T-helper 1 cell treated with Interleukin-12 subunit alpha and Interleukin-12 subunit beta and Interleukin-4 antibody, amounts not matched to agents 30 μg/mL and 1 μg/mL, for 36 hours (primary cell): ENCODE measurements around the gene NUMA1.

Experiments
- H3K27ac Mint-ChIP-seq: one replicate; pipeline ENCODE4 v1.8.0; 2021; ENCODE audit warnings: mild to moderate bottlenecking, mixed read lengths
- H3K27me3 Mint-ChIP-seq: one replicate; pipeline ENCODE4 v1.8.0; 2021; ENCODE audit warnings: low read depth, mixed read lengths
- H3K36me3 Mint-ChIP-seq: one replicate; pipeline ENCODE4 v1.8.0; 2021; ENCODE audit warnings: low read depth, mixed read lengths
- H3K4me1 Mint-ChIP-seq: one replicate; pipeline ENCODE4 v1.8.0; 2021; ENCODE audit warnings: low read depth, mixed read lengths
- H3K4me3 Mint-ChIP-seq: one replicate; pipeline ENCODE4 v1.8.0; 2021; ENCODE audit warnings: mild to moderate bottlenecking, moderate library complexity, mixed read lengths
- H3K9me3 Mint-ChIP-seq: one replicate; pipeline ENCODE4 v1.8.0; 2021; ENCODE audit warnings: mixed read lengths

NUMA1 gene

GRCh38 chr11:72083414-72083813 is 3.1 kb upstream of the NUMA1 start:
- Mint-ChIP-seq H3K27ac (peak overlapping the region; percentile 8), H3K27me3 (no peaks in the 10 kb centered on the region), H3K4me3 (no peak overlapping the region), H3K36me3 (peaks cover 10% of the 10 kb centered on the region), H3K4me1 (peaks cover 33% of the 10 kb centered on the region), H3K9me3 (no peaks in the 10 kb centered on the region)

- peak overlapping the region; percentile 95 for H3K4me3 Mint-ChIP-seq
- no peaks in the 10 kb centered on the region for H3K9me3 Mint-ChIP-seq
- peaks cover 11% of the 10 kb centered on the region for H3K36me3 Mint-ChIP-seq
- peak overlapping the region; percentile 93 for H3K27ac Mint-ChIP-seq
- peaks cover 41% of the 10 kb centered on the region for H3K4me1 Mint-ChIP-seq
- no peaks in the 10 kb centered on the region for H3K27me3 Mint-ChIP-seq
Observed at GRCh38 chr11:72081821-72082453, 1.6 kb upstream of the NUMA1 start.

GRCh38 chr11:72081184-72081644 is 872 bp upstream of the NUMA1 start:
- peaks cover 12% of the 10 kb centered on the region for H3K36me3 Mint-ChIP-seq
- H3K27me3 Mint-ChIP-seq: no peaks in the 10 kb centered on the region
- H3K9me3 Mint-ChIP-seq: no peaks in the 10 kb centered on the region
- H3K4me1 Mint-ChIP-seq: peaks cover 42% of the 10 kb centered on the region
- H3K27ac Mint-ChIP-seq: peak overlapping the region; percentile 93
- peak overlapping the region; percentile 95 for H3K4me3 Mint-ChIP-seq

GRCh38 chr11:72079819-72080325 is 470 bp downstream of the NUMA1 start:
- Mint-ChIP-seq H3K9me3 (no peaks in the 10 kb centered on the region), H3K4me1 (peaks cover 48% of the 10 kb centered on the region), H3K4me3 (peak overlapping the region; percentile 95), H3K27me3 (no peaks in the 10 kb centered on the region), H3K36me3 (peaks cover 15% of the 10 kb centered on the region), H3K27ac (peak overlapping the region; percentile 93)

GRCh38 chr11:72078477-72078876 is 1.9 kb downstream of the NUMA1 start:
- Mint-ChIP-seq H3K27me3 (no peaks in the 10 kb centered on the region), H3K27ac (peak overlapping the region; percentile 27), H3K4me3 (peak overlapping the region; percentile 75), H3K9me3 (no peaks in the 10 kb centered on the region), H3K4me1 (peaks cover 48% of the 10 kb centered on the region), H3K36me3 (peaks cover 15% of the 10 kb centered on the region)

- Mint-ChIP-seq H3K4me3 (no peak overlapping the region), H3K27me3 (no peaks in the 10 kb centered on the region), H3K36me3 (peaks cover 14% of the 10 kb centered on the region), H3K9me3 (no peaks in the 10 kb centered on the region), H3K4me1 (peaks cover 51% of the 10 kb centered on the region), H3K27ac (no peak overlapping the region)
Observed at GRCh38 chr11:72075756-72076155, 4.6 kb downstream of the NUMA1 start.

- Mint-ChIP-seq H3K27me3 (no peaks in the 10 kb centered on the region), H3K4me3 (no peak overlapping the region), H3K9me3 (no peaks in the 10 kb centered on the region), H3K27ac (peak overlapping the region; percentile 49), H3K4me1 (peaks cover 51% of the 10 kb centered on the region), H3K36me3 (peaks cover 13% of the 10 kb centered on the region)
Observed at GRCh38 chr11:72075109-72075508, 5.2 kb downstream of the NUMA1 start.

GRCh38 chr11:72072348-72072747 is 8.0 kb downstream of the NUMA1 start:
- peaks cover 28% of the 10 kb centered on the region for H3K36me3 Mint-ChIP-seq
- peaks cover 53% of the 10 kb centered on the region for H3K4me1 Mint-ChIP-seq
- H3K27me3 Mint-ChIP-seq: no peaks in the 10 kb centered on the region
- no peaks in the 10 kb centered on the region for H3K9me3 Mint-ChIP-seq
- H3K27ac Mint-ChIP-seq: no peak overlapping the region
- no peak overlapping the region for H3K4me3 Mint-ChIP-seq

- H3K9me3 Mint-ChIP-seq: no peaks in the 10 kb centered on the region
- H3K4me1 Mint-ChIP-seq: peaks cover 50% of the 10 kb centered on the region
- H3K27ac Mint-ChIP-seq: peak overlapping the region; percentile 11
- no peak overlapping the region for H3K4me3 Mint-ChIP-seq
- H3K36me3 Mint-ChIP-seq: peaks cover 26% of the 10 kb centered on the region
- H3K27me3 Mint-ChIP-seq: no peaks in the 10 kb centered on the region
Observed at GRCh38 chr11:72070491-72070890, 9.9 kb downstream of the NUMA1 start.

GRCh38 chr11:72069787-72070251 is 10.5 kb downstream of the NUMA1 start:
- Mint-ChIP-seq H3K4me1 (peaks cover 45% of the 10 kb centered on the region), H3K9me3 (no peaks in the 10 kb centered on the region), H3K27me3 (no peaks in the 10 kb centered on the region), H3K36me3 (peaks cover 23% of the 10 kb centered on the region), H3K4me3 (no peak overlapping the region), H3K27ac (peak overlapping the region; percentile 75)

GRCh38 chr11:72069200-72069599 is 11.1 kb downstream of the NUMA1 start:
- Mint-ChIP-seq H3K9me3 (no peaks in the 10 kb centered on the region), H3K4me1 (peaks cover 45% of the 10 kb centered on the region), H3K27ac (peak overlapping the region; percentile 75), H3K36me3 (peaks cover 23% of the 10 kb centered on the region), H3K4me3 (no peak overlapping the region), H3K27me3 (no peaks in the 10 kb centered on the region)

GRCh38 chr11:72067676-72068075 is 12.7 kb downstream of the NUMA1 start:
- Mint-ChIP-seq H3K27ac (no peak overlapping the region), H3K27me3 (no peaks in the 10 kb centered on the region), H3K4me1 (peaks cover 40% of the 10 kb centered on the region), H3K36me3 (peaks cover 27% of the 10 kb centered on the region), H3K4me3 (no peak overlapping the region), H3K9me3 (no peaks in the 10 kb centered on the region)

- Mint-ChIP-seq H3K27me3 (no peaks in the 10 kb centered on the region), H3K4me1 (peaks cover 37% of the 10 kb centered on the region), H3K36me3 (peaks cover 27% of the 10 kb centered on the region), H3K4me3 (no peak overlapping the region), H3K27ac (no peak overlapping the region), H3K9me3 (no peaks in the 10 kb centered on the region)
Observed at GRCh38 chr11:72067266-72067665, 13.1 kb downstream of the NUMA1 start.

- H3K27ac Mint-ChIP-seq: no peak overlapping the region
- H3K36me3 Mint-ChIP-seq: peaks cover 29% of the 10 kb centered on the region
- no peaks in the 10 kb centered on the region for H3K9me3 Mint-ChIP-seq
- H3K27me3 Mint-ChIP-seq: no peaks in the 10 kb centered on the region
- no peak overlapping the region for H3K4me3 Mint-ChIP-seq
- H3K4me1 Mint-ChIP-seq: peaks cover 33% of the 10 kb centered on the region
Observed at GRCh38 chr11:72066855-72067254, 13.5 kb downstream of the NUMA1 start.

GRCh38 chr11:72061739-72062396 is 18.5 kb downstream of the NUMA1 start:
- Mint-ChIP-seq H3K4me3 (no peak overlapping the region), H3K9me3 (no peaks in the 10 kb centered on the region), H3K36me3 (peaks cover 18% of the 10 kb centered on the region), H3K27me3 (no peaks in the 10 kb centered on the region), H3K4me1 (peaks cover 7% of the 10 kb centered on the region), H3K27ac (no peak overlapping the region)
